HG02623 (cell line): ENCODE data around the gene GABARAP.

Source experiments
- ATAC-seq: cut with Tn5 transposase; IDR thresholded peaks from one replicate; pipeline ENCODE4 v1.9.1; 2021; ENCODE audit warnings: moderate library complexity; ENCODE audit not compliant: unreplicated experiment

Gene GABARAP

GRCh38 chr17:7241783-7242716 lies at the start of gene GABARAP:
Gene GABARAP (minus strand): TSS chr17:7242449. CDS start chr17:7242330, 119 bp downstream.
- ATAC-seq, result peak; percentile 26

GRCh38 chr17:7290685-7291084 lies 48.4 kb upstream of the GABARAP start:
- ATAC-seq, result no peak

GRCh38 chr17:7290166-7290565 lies 47.9 kb upstream of the GABARAP start:
- no peak for ATAC-seq

GRCh38 chr17:7289256-7290032 lies 47.2 kb upstream of the GABARAP start:
- ATAC-seq, result no peak

- ATAC-seq, result no peak
Measured at GRCh38 chr17:7285679-7286078, 43.4 kb upstream of the GABARAP start.

GRCh38 chr17:7284911-7285310 lies 42.7 kb upstream of the GABARAP start:
- ATAC-seq, result no peak

GRCh38 chr17:7283471-7284216 lies 41.4 kb upstream of the GABARAP start:
- ATAC-seq, result no peak

- ATAC-seq, result no peak
Measured at GRCh38 chr17:7282752-7283321, 40.6 kb upstream of the GABARAP start.

GRCh38 chr17:7281953-7282751 lies 39.9 kb upstream of the GABARAP start:
- ATAC-seq, result no peak

GRCh38 chr17:7281074-7281952 lies 39.1 kb upstream of the GABARAP start, which contains the start of gene SLC2A4:
Gene SLC2A4 (plus strand): TSS chr17:7281718. CDS start chr17:7281935, 217 bp downstream.
- ATAC-seq, result peak; percentile 38

- ATAC-seq, result peak; percentile 47
Measured at GRCh38 chr17:7280519-7281073, 38.3 kb upstream of the GABARAP start.

- no peak for ATAC-seq
Measured at GRCh38 chr17:7279448-7279847, 37.2 kb upstream of the GABARAP start.

- no peak for ATAC-seq
Measured at GRCh38 chr17:7266784-7267183, 24.5 kb upstream of the GABARAP start.

GRCh38 chr17:7263801-7264078 lies 21.5 kb upstream of the GABARAP start:
- no peak for ATAC-seq

GRCh38 chr17:7262935-7263800 lies 20.9 kb upstream of the GABARAP start:
- ATAC-seq, result no peak

- no peak for ATAC-seq
Measured at GRCh38 chr17:7262192-7262934, 20.1 kb upstream of the GABARAP start, which contains the start of gene CLDN7. Gene CLDN7 (minus strand): TSS chr17:7262478. CDS start chr17:7262043, 435 bp downstream.
